SK-N-SH treated with all-trans-retinoic acid at 6 μM for 48 hours (cell line): Measurements from ENCODE around the gene SYNJ1.

Source experiments
- CSDC2 ChIP-seq: fragments of 250-450 bp; sonication (Bioruptor Pico); IDR thresholded peaks from 2 replicates; pipeline ENCODE4 v1.5.0; 2020; ENCODE audit warnings: mild to moderate bottlenecking, moderate library complexity
- PPARA ChIP-seq: fragments of 250-450 bp; sonication (Bioruptor Pico); IDR thresholded peaks from 2 replicates; pipeline ENCODE4 v1.5.0; 2020; ENCODE audit warnings: mild to moderate bottlenecking, borderline replicate concordance
- RARB ChIP-seq: fragments of 250-450 bp; sonication (Bioruptor Pico); IDR thresholded peaks from 2 replicates; pipeline ENCODE4 v1.8.0; 2021; ENCODE audit warnings: mild to moderate bottlenecking, moderate library complexity
- TCF4 ChIP-seq: fragments of 250-450 bp; sonication (Bioruptor Pico); IDR thresholded peaks from 2 replicates; pipeline ENCODE4 v1.8.0; 2021; ENCODE audit warnings: mild to moderate bottlenecking, moderate library complexity, borderline replicate concordance
- ZNF70 ChIP-seq: fragments of 450-650 bp; formaldehyde crosslinking; IDR thresholded peaks from 2 replicates; pipeline ENCODE4 v1.5.0; 2020; ENCODE audit warnings: mild to moderate bottlenecking, moderate library complexity
- TF ChIP-seq, protein P1 (sequence below): fragments of 250-450 bp; sonication (Bioruptor Pico); IDR thresholded peaks from 2 replicates; pipeline ENCODE4 v1.8.0; 2021; ENCODE audit warnings: low read depth, mild to moderate bottlenecking, moderate library complexity, borderline replicate concordance
- TF ChIP-seq, protein P2 (sequence below): fragments of 250-450 bp; sonication (Bioruptor Pico); IDR thresholded peaks from 2 replicates; pipeline ENCODE4 v1.8.0; 2020; ENCODE audit warnings: mild to moderate bottlenecking, moderate library complexity, borderline replicate concordance
- TF ChIP-seq, protein P3 (sequence below): fragments of 250-450 bp; sonication (Bioruptor Pico); IDR thresholded peaks from 2 replicates; pipeline ENCODE4 v1.5.1; 2020; ENCODE audit warnings: low read depth, mild to moderate bottlenecking, moderate library complexity
- TF ChIP-seq, protein P4 (sequence below): fragments of 250-450 bp; sonication (Bioruptor Pico); IDR thresholded peaks from 2 replicates; pipeline ENCODE4 v1.5.1; 2021; ENCODE audit warnings: mild to moderate bottlenecking, moderate library complexity
- TF ChIP-seq, protein P5 (sequence below): fragments of 250-450 bp; sonication (Bioruptor Pico); IDR thresholded peaks from 2 replicates; pipeline ENCODE4 v1.5.0; 2020; ENCODE audit warnings: mild to moderate bottlenecking, moderate library complexity

DNA sequence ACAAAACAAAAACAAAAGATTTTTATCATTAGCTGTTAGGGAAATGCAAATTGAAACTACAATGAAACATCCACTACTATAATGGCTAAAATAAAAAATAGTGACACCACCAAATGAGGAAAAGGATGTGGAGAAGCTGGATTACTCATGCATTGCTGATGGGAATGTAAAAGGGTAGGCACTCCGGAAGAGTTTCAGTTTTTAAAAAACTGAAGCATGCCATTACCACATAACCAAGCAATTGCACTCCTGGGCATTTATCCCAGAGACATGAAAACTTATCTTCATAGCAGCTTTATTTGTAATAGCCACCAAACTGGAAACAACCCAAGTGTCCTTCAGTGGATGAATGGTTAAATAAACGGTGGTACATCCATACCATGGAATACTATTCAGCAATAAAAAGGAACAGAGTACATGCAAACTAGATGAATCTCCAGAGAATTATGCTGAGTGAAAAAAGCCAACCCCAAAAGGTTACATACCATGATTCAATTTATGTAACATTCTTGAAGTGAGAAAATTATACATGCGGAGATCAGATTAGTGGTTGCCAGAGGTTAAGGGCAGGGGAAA lies 101.1 kb downstream of the SYNJ1 start:
- TF ChIP-seq RARB (CRISPR knock-in tag) = no peak
- TF ChIP-seq, protein P1, sequence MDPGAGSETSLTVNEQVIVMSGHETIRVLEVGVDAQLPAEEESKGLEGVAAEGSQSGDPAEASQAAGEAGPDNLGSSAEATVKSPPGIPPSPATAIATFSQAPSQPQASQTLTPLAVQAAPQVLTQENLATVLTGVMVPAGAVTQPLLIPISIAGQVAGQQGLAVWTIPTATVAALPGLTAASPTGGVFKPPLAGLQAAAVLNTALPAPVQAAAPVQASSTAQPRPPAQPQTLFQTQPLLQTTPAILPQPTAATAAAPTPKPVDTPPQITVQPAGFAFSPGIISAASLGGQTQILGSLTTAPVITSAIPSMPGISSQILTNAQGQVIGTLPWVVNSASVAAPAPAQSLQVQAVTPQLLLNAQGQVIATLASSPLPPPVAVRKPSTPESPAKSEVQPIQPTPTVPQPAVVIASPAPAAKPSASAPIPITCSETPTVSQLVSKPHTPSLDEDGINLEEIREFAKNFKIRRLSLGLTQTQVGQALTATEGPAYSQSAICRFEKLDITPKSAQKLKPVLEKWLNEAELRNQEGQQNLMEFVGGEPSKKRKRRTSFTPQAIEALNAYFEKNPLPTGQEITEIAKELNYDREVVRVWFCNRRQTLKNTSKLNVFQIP (CRISPR knock-in tag) = no peak
- TF ChIP-seq, protein P2, sequence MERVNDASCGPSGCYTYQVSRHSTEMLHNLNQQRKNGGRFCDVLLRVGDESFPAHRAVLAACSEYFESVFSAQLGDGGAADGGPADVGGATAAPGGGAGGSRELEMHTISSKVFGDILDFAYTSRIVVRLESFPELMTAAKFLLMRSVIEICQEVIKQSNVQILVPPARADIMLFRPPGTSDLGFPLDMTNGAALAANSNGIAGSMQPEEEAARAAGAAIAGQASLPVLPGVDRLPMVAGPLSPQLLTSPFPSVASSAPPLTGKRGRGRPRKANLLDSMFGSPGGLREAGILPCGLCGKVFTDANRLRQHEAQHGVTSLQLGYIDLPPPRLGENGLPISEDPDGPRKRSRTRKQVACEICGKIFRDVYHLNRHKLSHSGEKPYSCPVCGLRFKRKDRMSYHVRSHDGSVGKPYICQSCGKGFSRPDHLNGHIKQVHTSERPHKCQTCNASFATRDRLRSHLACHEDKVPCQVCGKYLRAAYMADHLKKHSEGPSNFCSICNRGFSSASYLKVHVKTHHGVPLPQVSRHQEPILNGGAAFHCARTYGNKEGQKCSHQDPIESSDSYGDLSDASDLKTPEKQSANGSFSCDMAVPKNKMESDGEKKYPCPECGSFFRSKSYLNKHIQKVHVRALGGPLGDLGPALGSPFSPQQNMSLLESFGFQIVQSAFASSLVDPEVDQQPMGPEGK (CRISPR knock-in tag) = no peak
- no peak for TF ChIP-seq CSDC2 (CRISPR knock-in tag)
- TF ChIP-seq ZNF70 (CRISPR knock-in tag) = no peak
- TF ChIP-seq TCF4 (CRISPR knock-in tag) = no peak
- no peak for TF ChIP-seq PPARA (CRISPR knock-in tag)
- TF ChIP-seq, protein P3, sequence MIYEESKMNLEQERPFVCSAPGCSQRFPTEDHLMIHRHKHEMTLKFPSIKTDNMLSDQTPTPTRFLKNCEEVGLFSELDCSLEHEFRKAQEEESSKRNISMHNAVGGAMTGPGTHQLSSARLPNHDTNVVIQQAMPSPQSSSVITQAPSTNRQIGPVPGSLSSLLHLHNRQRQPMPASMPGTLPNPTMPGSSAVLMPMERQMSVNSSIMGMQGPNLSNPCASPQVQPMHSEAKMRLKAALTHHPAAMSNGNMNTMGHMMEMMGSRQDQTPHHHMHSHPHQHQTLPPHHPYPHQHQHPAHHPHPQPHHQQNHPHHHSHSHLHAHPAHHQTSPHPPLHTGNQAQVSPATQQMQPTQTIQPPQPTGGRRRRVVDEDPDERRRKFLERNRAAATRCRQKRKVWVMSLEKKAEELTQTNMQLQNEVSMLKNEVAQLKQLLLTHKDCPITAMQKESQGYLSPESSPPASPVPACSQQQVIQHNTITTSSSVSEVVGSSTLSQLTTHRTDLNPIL (CRISPR knock-in tag) = no peak
- TF ChIP-seq, protein P4, sequence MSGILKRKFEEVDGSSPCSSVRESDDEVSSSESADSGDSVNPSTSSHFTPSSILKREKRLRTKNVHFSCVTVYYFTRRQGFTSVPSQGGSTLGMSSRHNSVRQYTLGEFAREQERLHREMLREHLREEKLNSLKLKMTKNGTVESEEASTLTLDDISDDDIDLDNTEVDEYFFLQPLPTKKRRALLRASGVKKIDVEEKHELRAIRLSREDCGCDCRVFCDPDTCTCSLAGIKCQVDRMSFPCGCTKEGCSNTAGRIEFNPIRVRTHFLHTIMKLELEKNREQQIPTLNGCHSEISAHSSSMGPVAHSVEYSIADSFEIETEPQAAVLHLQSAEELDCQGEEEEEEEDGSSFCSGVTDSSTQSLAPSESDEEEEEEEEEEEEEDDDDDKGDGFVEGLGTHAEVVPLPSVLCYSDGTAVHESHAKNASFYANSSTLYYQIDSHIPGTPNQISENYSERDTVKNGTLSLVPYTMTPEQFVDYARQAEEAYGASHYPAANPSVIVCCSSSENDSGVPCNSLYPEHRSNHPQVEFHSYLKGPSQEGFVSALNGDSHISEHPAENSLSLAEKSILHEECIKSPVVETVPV = no peak
- TF ChIP-seq, protein P5, sequence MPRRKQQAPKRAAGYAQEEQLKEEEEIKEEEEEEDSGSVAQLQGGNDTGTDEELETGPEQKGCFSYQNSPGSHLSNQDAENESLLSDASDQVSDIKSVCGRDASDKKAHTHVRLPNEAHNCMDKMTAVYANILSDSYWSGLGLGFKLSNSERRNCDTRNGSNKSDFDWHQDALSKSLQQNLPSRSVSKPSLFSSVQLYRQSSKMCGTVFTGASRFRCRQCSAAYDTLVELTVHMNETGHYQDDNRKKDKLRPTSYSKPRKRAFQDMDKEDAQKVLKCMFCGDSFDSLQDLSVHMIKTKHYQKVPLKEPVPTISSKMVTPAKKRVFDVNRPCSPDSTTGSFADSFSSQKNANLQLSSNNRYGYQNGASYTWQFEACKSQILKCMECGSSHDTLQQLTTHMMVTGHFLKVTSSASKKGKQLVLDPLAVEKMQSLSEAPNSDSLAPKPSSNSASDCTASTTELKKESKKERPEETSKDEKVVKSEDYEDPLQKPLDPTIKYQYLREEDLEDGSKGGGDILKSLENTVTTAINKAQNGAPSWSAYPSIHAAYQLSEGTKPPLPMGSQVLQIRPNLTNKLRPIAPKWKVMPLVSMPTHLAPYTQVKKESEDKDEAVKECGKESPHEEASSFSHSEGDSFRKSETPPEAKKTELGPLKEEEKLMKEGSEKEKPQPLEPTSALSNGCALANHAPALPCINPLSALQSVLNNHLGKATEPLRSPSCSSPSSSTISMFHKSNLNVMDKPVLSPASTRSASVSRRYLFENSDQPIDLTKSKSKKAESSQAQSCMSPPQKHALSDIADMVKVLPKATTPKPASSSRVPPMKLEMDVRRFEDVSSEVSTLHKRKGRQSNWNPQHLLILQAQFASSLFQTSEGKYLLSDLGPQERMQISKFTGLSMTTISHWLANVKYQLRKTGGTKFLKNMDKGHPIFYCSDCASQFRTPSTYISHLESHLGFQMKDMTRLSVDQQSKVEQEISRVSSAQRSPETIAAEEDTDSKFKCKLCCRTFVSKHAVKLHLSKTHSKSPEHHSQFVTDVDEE (CRISPR knock-in tag) = no peak
